KMS-11 (cell line): ENCODE results near the gene GRIK3.

Experiments used
- H2AFZ ChIP-seq: fragments of 200-600 bp; sonication (generic); 2 replicates; pipeline ENCODE4 v1.6.1; 2016; ENCODE audit warnings: antibody characterized with exemption, mixed run types, low read depth
- H3K27ac ChIP-seq: fragments of 200-600 bp; sonication (generic); 2 replicates; pipeline ENCODE4 v1.6.1; 2016; ENCODE audit warnings: mild to moderate bottlenecking, mixed run types
- H3K27me3 ChIP-seq: fragments of 200-600 bp; sonication (generic); 2 replicates; pipeline ENCODE4 v1.6.1; 2017; ENCODE audit warnings: mild to moderate bottlenecking, low read depth, mixed run types, moderate library complexity; ENCODE audit not compliant: insufficient read depth
- H3K36me3 ChIP-seq: fragments of 200-600 bp; sonication (generic); 2 replicates; pipeline ENCODE4 v1.6.1; 2017; ENCODE audit warnings: mild to moderate bottlenecking, mixed run types; ENCODE audit not compliant: insufficient read depth
- H3K4me1 ChIP-seq: fragments of 200-600 bp; sonication (generic); 2 replicates; pipeline ENCODE4 v1.6.1; 2016; ENCODE audit warnings: mild to moderate bottlenecking, low read depth, mixed run types; ENCODE audit not compliant: poor library complexity, severe bottlenecking
- H3K4me2 ChIP-seq: fragments of 200-600 bp; sonication (generic); 2 replicates; pipeline ENCODE4 v1.7.0; 2016; ENCODE audit warnings: mild to moderate bottlenecking, mixed run types
- H3K4me3 ChIP-seq: fragments of 200-600 bp; sonication (generic); IDR thresholded peaks from 2 replicates; pipeline ENCODE4 v1.6.1; 2017; ENCODE audit warnings: low read depth, low read length, mixed read lengths; ENCODE audit not compliant: insufficient read depth
- H3K79me2 ChIP-seq: fragments of 200-600 bp; sonication (generic); 2 replicates; pipeline ENCODE4 v1.6.1; 2016; ENCODE audit warnings: low read depth, mixed run types; ENCODE audit not compliant: insufficient read depth
- H3K9ac ChIP-seq: fragments of 200-600 bp; sonication (generic); 2 replicates; pipeline ENCODE4 v1.6.1; 2016; ENCODE audit warnings: mild to moderate bottlenecking, mixed run types
- H4K20me1 ChIP-seq: fragments of 200-600 bp; sonication (generic); 2 replicates; pipeline ENCODE4 v1.6.1; 2016; ENCODE audit warnings: mild to moderate bottlenecking, mixed run types; ENCODE audit not compliant: insufficient read depth
- CTCF ChIP-seq: fragments of 200-600 bp; sonication (generic); conservative IDR thresholded peaks from 2 replicates; pipeline ENCODE4 v1.6.1; 2017; ENCODE audit warnings: low read depth, mild to moderate bottlenecking, antibody characterized with exemption, low read length, moderate library complexity, mixed read lengths

The GRIK3 gene

GRCh38 chr1:36851595-36851994, 182.7 kb downstream of the GRIK3 start:
- H3K9ac ChIP-seq: no peak overlapping the region
- peaks cover 52% of the 10 kb centered on the region; the same call in 1 of the 2 replicates for H3K27me3 ChIP-seq
- H4K20me1 ChIP-seq: no peaks in the 10 kb centered on the region
- H3K4me3 ChIP-seq: no peak overlapping the region
- H3K79me2 ChIP-seq: no peaks in the 10 kb centered on the region
- no peaks in the 10 kb centered on the region for H3K4me1 ChIP-seq
- no peak for TF ChIP-seq CTCF
- no peak overlapping the region for H2AFZ ChIP-seq
- H3K27ac ChIP-seq: no peak overlapping the region
- no peaks in the 10 kb centered on the region for H3K36me3 ChIP-seq
- no peak overlapping the region for H3K4me2 ChIP-seq

GRCh38 chr1:36851087-36851486, 183.2 kb downstream of the GRIK3 start:
- H3K27me3 ChIP-seq: peaks cover 47% of the 10 kb centered on the region; the same call in 1 of the 2 replicates
- H3K4me3 ChIP-seq: no peak overlapping the region
- H3K27ac ChIP-seq: no peak overlapping the region
- no peak overlapping the region for H3K4me2 ChIP-seq
- H3K4me1 ChIP-seq: no peaks in the 10 kb centered on the region
- H4K20me1 ChIP-seq: no peaks in the 10 kb centered on the region
- no peaks in the 10 kb centered on the region for H3K79me2 ChIP-seq
- H3K9ac ChIP-seq: no peak overlapping the region
- TF ChIP-seq CTCF: no peak
- H3K36me3 ChIP-seq: no peaks in the 10 kb centered on the region
- H2AFZ ChIP-seq: no peak overlapping the region

GRCh38 chr1:36849956-36850355, 184.4 kb downstream of the GRIK3 start:
- H3K4me2 ChIP-seq: no peak overlapping the region
- no peak overlapping the region for H3K4me3 ChIP-seq
- no peaks in the 10 kb centered on the region for H3K36me3 ChIP-seq
- H3K27ac ChIP-seq: no peak overlapping the region
- H4K20me1 ChIP-seq: no peaks in the 10 kb centered on the region
- H3K4me1 ChIP-seq: no peaks in the 10 kb centered on the region
- H3K9ac ChIP-seq: no peak overlapping the region
- H3K79me2 ChIP-seq: no peaks in the 10 kb centered on the region
- H2AFZ ChIP-seq: no peak overlapping the region
- peaks cover 37% of the 10 kb centered on the region; the same call in 1 of the 2 replicates for H3K27me3 ChIP-seq
- no peak for TF ChIP-seq CTCF

- TF ChIP-seq CTCF: no peak
- no peak overlapping the region for H3K9ac ChIP-seq
- H2AFZ ChIP-seq: no peak overlapping the region
- H4K20me1 ChIP-seq: no peaks in the 10 kb centered on the region
- no peak overlapping the region for H3K27ac ChIP-seq
- H3K27me3 ChIP-seq: peaks cover 26% of the 10 kb centered on the region; the same call in 1 of the 2 replicates
- no peaks in the 10 kb centered on the region for H3K4me1 ChIP-seq
- no peak overlapping the region for H3K4me3 ChIP-seq
- H3K79me2 ChIP-seq: no peaks in the 10 kb centered on the region
- no peaks in the 10 kb centered on the region for H3K36me3 ChIP-seq
- no peak overlapping the region for H3K4me2 ChIP-seq
Observed at GRCh38 chr1:36847761-36848160, 186.6 kb downstream of the GRIK3 start.

- Histone ChIP-seq H2AFZ (no peak overlapping the region), H3K4me2 (no peak overlapping the region), H3K36me3 (no peaks in the 10 kb centered on the region)
Observed at GRCh38 chr1:36847186-36847585, 187.1 kb downstream of the GRIK3 start.

More at GRCh38 chr1:36847186-36847585, 187.1 kb downstream of the GRIK3 start:
- Histone ChIP-seq H3K27ac (no peak overlapping the region), H3K79me2 (no peaks in the 10 kb centered on the region), H3K4me3 (no peak overlapping the region), H3K4me1 (no peaks in the 10 kb centered on the region), H4K20me1 (no peaks in the 10 kb centered on the region), H3K9ac (no peak overlapping the region), H3K27me3 (peaks cover 32% of the 10 kb centered on the region; the same call in 1 of the 2 replicates)
- TF ChIP-seq CTCF: no peak
